Mesendoderm (in vitro differentiated cells): ENCODE results near the gene HOXB4.

Source experiments
- DNase-seq: peaks from one replicate; pipeline ENCODE4 v3.0.0; 2013
- H2AK5ac ChIP-seq: 2 replicates; pipeline ENCODE4 v1.6.1; 2013; ENCODE audit warnings: low read length, inconsistent platforms
- H2BK120ac ChIP-seq: 2 replicates; pipeline ENCODE4 v1.6.1; 2013; ENCODE audit warnings: low read depth, mild to moderate bottlenecking, low read length, moderate library complexity, mixed read lengths
- H2BK15ac ChIP-seq: replicated peaks from 2 replicates; pipeline ENCODE4 v1.6.1; 2013; ENCODE audit warnings: low read depth, mild to moderate bottlenecking, moderate library complexity
- H2BK5ac ChIP-seq: 2 replicates; pipeline ENCODE4 v1.6.1; 2013; ENCODE audit warnings: low read length, inconsistent platforms
- H3K18ac ChIP-seq: 2 replicates; pipeline ENCODE4 v1.6.1; 2013; ENCODE audit warnings: mild to moderate bottlenecking, low read length, mixed read lengths
- H3K23ac ChIP-seq: one replicate; pipeline ENCODE4 v1.6.1; 2013; ENCODE audit warnings: low read length
- H3K27ac ChIP-seq: 2 replicates; pipeline ENCODE4 v1.5.1; 2013; ENCODE audit warnings: low read depth, mild to moderate bottlenecking, inconsistent platforms, low read length, moderate library complexity
- H3K27me3 ChIP-seq: 2 replicates; pipeline ENCODE4 v1.6.1; 2013; ENCODE audit warnings: low read length, control low read depth, mild to moderate bottlenecking, inconsistent platforms; ENCODE audit not compliant: insufficient read depth, poor library complexity
- H3K36me3 ChIP-seq: 2 replicates; pipeline ENCODE4 v1.6.1; 2013; ENCODE audit warnings: low read length, inconsistent platforms; ENCODE audit not compliant: control insufficient read depth, insufficient read depth
- H3K4ac ChIP-seq: one replicate; pipeline ENCODE4 v1.6.1; 2013; ENCODE audit warnings: low read depth, mild to moderate bottlenecking, low read length, moderate library complexity
- H3K4me1 ChIP-seq: 2 replicates; pipeline ENCODE4 v1.6.1; 2013; ENCODE audit warnings: low read depth, low read length, inconsistent platforms; ENCODE audit not compliant: control insufficient read depth
- H3K4me2 ChIP-seq: 2 replicates; pipeline ENCODE4 v1.6.1; 2013; ENCODE audit warnings: low read length
- H3K4me3 ChIP-seq: 2 replicates; pipeline ENCODE4 v1.5.1; 2013; ENCODE audit warnings: mild to moderate bottlenecking, low read length
- H3K56ac ChIP-seq: one replicate; pipeline ENCODE4 v1.6.1; 2013; ENCODE audit warnings: low read length
- H3K79me1 ChIP-seq: 2 replicates; pipeline ENCODE4 v1.6.1; 2013; ENCODE audit warnings: low read length, inconsistent platforms
- H3K79me2 ChIP-seq: 2 replicates; pipeline ENCODE4 v1.6.1; 2013; ENCODE audit warnings: mild to moderate bottlenecking, low read length; ENCODE audit not compliant: control insufficient read depth, insufficient read depth
- H3K9ac ChIP-seq: 2 replicates; pipeline ENCODE4 v1.6.1; 2013; ENCODE audit warnings: low read length, inconsistent platforms
- H4K5ac ChIP-seq: one replicate; pipeline ENCODE4 v1.6.1; 2013; ENCODE audit warnings: low read length
- H4K8ac ChIP-seq: one replicate; pipeline ENCODE4 v1.6.1; 2013; ENCODE audit warnings: low read depth, mild to moderate bottlenecking, control low read depth, low read length, moderate library complexity
- WGBS: extraction: QIAGEN DNeasy Blood & Tissue Kit; methylation state at CpG from one replicate; pipeline ENCODE4 v1.1.7; 2013; ENCODE audit warnings: low lambda C conversion rate, missing lambda C conversion rate; ENCODE audit not compliant: insufficient coverage; ENCODE audit errors: extremely low coverage; 5-methylcytosine and 5-hydroxymethylcytosine counted together

HOXB4 gene

DNA sequence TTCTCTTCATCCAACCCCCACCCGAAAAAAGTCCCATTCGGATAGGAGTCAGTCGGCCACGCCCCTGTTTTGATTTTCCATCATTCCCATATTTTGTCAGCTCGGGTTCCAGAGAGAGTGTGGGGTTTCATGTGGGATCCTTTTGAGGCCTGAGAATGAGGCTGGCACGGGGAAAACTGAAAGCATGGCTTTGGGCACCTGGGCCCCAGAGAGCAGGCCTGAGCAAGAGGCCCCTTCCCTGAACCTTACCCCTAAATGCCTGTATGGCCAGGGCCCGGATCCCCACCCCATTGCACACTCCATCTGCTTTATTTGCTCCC lies 4.6 kb upstream of the HOXB4 start:
- no peak overlapping the region for H3K9ac ChIP-seq
- H3K4ac ChIP-seq: no peak overlapping the region
- no peak overlapping the region for H2BK120ac ChIP-seq
- peaks cover 90% of the 10 kb centered on the region for H3K27me3 ChIP-seq
- H3K18ac ChIP-seq: no peak overlapping the region
- peaks cover 1% of the 10 kb centered on the region for H3K4me1 ChIP-seq
- no peak overlapping the region for H3K56ac ChIP-seq
- H3K79me2 ChIP-seq: no peaks in the 10 kb centered on the region
- H3K23ac ChIP-seq: no peak overlapping the region
- H3K4me2 ChIP-seq: no peak overlapping the region
- no peaks in the 10 kb centered on the region for H3K36me3 ChIP-seq
- H2BK5ac ChIP-seq: no peak overlapping the region
- H3K4me3 ChIP-seq: no peak overlapping the region
- H3K27ac ChIP-seq: no peak overlapping the region
- WGBS: no CpG with 5 or more reads among the region's 7 CpGs
- no peak overlapping the region for H4K8ac ChIP-seq
- no peak for DNase-seq
- no peaks in the 10 kb centered on the region for H3K79me1 ChIP-seq
- no peak overlapping the region for H4K5ac ChIP-seq
- no peak overlapping the region for H2AK5ac ChIP-seq
- no peak overlapping the region for H2BK15ac ChIP-seq

DNA sequence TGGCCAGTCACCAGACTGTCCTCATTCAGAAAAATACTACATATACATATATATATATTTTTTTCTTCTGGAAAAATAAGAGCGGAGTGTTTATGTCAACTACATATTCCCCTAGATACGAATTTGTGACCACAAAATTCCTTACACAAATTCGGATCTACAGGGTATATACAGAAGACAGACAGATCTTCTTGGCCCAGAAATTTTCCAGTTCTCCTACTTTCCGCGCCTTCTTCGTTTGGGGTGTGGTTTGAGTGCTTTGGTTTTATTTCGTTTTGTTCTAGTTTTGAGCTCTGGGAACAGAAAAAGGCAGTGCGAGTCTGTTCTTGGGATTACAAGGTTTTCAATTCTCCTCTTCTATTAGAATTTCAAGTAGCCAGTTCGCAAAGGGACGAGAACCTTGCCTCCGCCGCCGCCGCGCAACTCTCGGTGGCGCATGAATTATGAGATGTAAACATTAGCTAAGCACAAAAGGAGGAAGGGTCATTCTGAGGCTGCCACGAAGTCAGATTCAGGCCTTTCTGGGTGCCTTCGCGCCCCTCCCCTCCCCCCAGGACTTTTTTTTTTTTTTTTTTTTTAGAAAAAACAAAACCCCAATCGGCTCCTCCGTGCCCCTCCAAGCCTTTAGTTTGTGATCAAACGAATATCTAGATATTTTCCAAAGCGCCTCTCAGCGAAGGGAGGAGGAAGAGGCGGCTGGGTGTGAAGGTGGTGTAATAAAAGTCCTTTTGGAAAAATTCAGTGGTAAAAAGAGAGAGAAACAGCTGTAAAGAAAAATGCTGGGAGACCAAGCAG lies 1.8 kb upstream of the HOXB4 start:
- H2AK5ac ChIP-seq: no peak overlapping the region
- H3K4me3 ChIP-seq: no peak overlapping the region
- no peaks in the 10 kb centered on the region for H3K79me1 ChIP-seq
- H3K18ac ChIP-seq: no peak overlapping the region
- no peak overlapping the region for H3K9ac ChIP-seq
- H3K4ac ChIP-seq: no peak overlapping the region
- no peak for DNase-seq
- no peak overlapping the region for H2BK5ac ChIP-seq
- WGBS: no CpG with 5 or more reads among the region's 26 CpGs
- no peak overlapping the region for H2BK15ac ChIP-seq
- no peaks in the 10 kb centered on the region for H3K36me3 ChIP-seq
- H3K27me3 ChIP-seq: peaks cover 90% of the 10 kb centered on the region
- no peak overlapping the region for H2BK120ac ChIP-seq
- no peak overlapping the region for H3K23ac ChIP-seq
- no peak overlapping the region for H4K5ac ChIP-seq
- H3K79me2 ChIP-seq: no peaks in the 10 kb centered on the region
- H3K56ac ChIP-seq: no peak overlapping the region
- H3K4me2 ChIP-seq: no peak overlapping the region
- no peak overlapping the region for H3K27ac ChIP-seq
- peaks cover 1% of the 10 kb centered on the region for H3K4me1 ChIP-seq
- no peak overlapping the region for H4K8ac ChIP-seq

GRCh38 chr17:48579471-48579759 lies 1.3 kb upstream of the HOXB4 start:
- no peak overlapping the region for H3K4ac ChIP-seq
- H2BK120ac ChIP-seq: no peak overlapping the region
- H3K27me3 ChIP-seq: peaks cover 91% of the 10 kb centered on the region
- no peak overlapping the region for H3K23ac ChIP-seq
- WGBS: no CpG with 5 or more reads among the region's 7 CpGs
- no peaks in the 10 kb centered on the region for H3K79me1 ChIP-seq
- H4K8ac ChIP-seq: no peak overlapping the region
- H3K27ac ChIP-seq: no peak overlapping the region
- H3K4me3 ChIP-seq: no peak overlapping the region
- no peak overlapping the region for H4K5ac ChIP-seq
- H2BK15ac ChIP-seq: no peak overlapping the region
- H3K18ac ChIP-seq: no peak overlapping the region
- H2BK5ac ChIP-seq: no peak overlapping the region
- H3K4me1 ChIP-seq: peaks cover 1% of the 10 kb centered on the region
- H3K79me2 ChIP-seq: no peaks in the 10 kb centered on the region
- no peak overlapping the region for H3K9ac ChIP-seq
- no peak overlapping the region for H2AK5ac ChIP-seq
- no peaks in the 10 kb centered on the region for H3K36me3 ChIP-seq
- no peak for DNase-seq
- H3K4me2 ChIP-seq: no peak overlapping the region
- no peak overlapping the region for H3K56ac ChIP-seq

DNA sequence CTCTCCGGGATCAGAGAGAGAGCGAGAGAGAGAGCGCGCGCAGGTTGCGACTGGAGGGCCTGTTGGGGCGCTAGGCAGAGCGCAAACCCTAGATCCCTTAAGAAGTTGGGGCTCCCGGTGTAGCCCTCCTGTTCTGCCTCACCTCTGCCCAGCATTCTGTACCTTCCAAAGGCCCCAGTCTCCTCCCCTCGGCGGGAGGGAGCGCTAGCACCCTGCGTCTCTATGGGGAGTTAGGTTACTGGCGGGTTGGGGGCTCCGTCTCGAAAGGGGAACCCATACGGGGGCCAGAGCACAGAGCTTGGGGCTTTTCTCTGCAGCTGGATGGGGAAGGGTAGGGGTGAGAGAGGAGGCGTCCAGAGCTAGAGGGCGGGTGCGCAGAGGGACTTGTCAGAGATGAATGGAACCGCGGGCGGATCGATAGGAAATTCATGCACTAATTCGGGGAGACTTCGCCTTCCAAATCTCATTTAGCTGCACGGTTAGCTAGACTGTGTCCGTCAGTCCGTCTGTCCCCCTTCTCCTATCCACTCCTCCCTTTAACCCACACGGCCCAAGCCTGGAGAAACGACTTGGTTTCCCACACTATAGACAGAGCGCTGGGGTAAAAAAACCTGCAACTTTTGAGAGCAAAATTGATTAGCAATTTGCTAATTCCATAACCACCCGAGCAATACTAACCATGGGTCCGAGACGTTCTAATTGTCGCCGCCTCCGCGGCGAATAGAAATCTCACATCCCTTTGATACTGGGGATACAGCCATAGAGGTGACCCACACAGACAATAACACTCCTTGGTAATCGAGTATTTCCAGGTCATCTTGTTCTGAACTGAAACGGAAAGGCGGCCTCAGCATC lies 693 bp upstream of the HOXB4 start:
- no peak for DNase-seq
- no peak overlapping the region for H3K27ac ChIP-seq
- no peak overlapping the region for H4K8ac ChIP-seq
- peak overlapping the region; percentile 59 for H3K4me2 ChIP-seq
- WGBS: no CpG with 5 or more reads among the region's 43 CpGs
- no peak overlapping the region for H3K18ac ChIP-seq
- H3K27me3 ChIP-seq: peaks cover 90% of the 10 kb centered on the region
- no peaks in the 10 kb centered on the region for H3K79me1 ChIP-seq
- H2AK5ac ChIP-seq: no peak overlapping the region
- H3K4ac ChIP-seq: no peak overlapping the region
- no peaks in the 10 kb centered on the region for H3K36me3 ChIP-seq
- H4K5ac ChIP-seq: no peak overlapping the region
- no peak overlapping the region for H3K23ac ChIP-seq
- peaks cover 1% of the 10 kb centered on the region for H3K4me1 ChIP-seq
- H3K9ac ChIP-seq: no peak overlapping the region
- H3K56ac ChIP-seq: no peak overlapping the region
- H2BK5ac ChIP-seq: no peak overlapping the region
- no peaks in the 10 kb centered on the region for H3K79me2 ChIP-seq
- no peak overlapping the region for H2BK15ac ChIP-seq
- no peak overlapping the region for H2BK120ac ChIP-seq
- H3K4me3 ChIP-seq: no peak overlapping the region

- no peak overlapping the region for H2BK15ac ChIP-seq
- no CpG with 5 or more reads among the region's 19 CpGs for whole genome bisulfite sequencing
- no peak for DNase-seq
- no peak overlapping the region for H3K56ac ChIP-seq
- peaks cover 1% of the 10 kb centered on the region for H3K4me1 ChIP-seq
- no peak overlapping the region for H3K4me2 ChIP-seq
- no peak overlapping the region for H4K8ac ChIP-seq
- no peaks in the 10 kb centered on the region for H3K79me1 ChIP-seq
- H2BK120ac ChIP-seq: no peak overlapping the region
- H3K36me3 ChIP-seq: no peaks in the 10 kb centered on the region
- no peak overlapping the region for H3K4me3 ChIP-seq
- no peak overlapping the region for H2BK5ac ChIP-seq
- H2AK5ac ChIP-seq: no peak overlapping the region
- H3K18ac ChIP-seq: no peak overlapping the region
- no peak overlapping the region for H3K9ac ChIP-seq
- H3K27me3 ChIP-seq: peaks cover 90% of the 10 kb centered on the region
- H3K27ac ChIP-seq: no peak overlapping the region
- no peak overlapping the region for H3K23ac ChIP-seq
- H3K79me2 ChIP-seq: no peaks in the 10 kb centered on the region
- H4K5ac ChIP-seq: no peak overlapping the region
- no peak overlapping the region for H3K4ac ChIP-seq
These were observed 712 bp downstream of the HOXB4 start for GRCh38 chr17:48577330-48577945.
